ENCODE measurements around the gene SPATA7.

DNA sequence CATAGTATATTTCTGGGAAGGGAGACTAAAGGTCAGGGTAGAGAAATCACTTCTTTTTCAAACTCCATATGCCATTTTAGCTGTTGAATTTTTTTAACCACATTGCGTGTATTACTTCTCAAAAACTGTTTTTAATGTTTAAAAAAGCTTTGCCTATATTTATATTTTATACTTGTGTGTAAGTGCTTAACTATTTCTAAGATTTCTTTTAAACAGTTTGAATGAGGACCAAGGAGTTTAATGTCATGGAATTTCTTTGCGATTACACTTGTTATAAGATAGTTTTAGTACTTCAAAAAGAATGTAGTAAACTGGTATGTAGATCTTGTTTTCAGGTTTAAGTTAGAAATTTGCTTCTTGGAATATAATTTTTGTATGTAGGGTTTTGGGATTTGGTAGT is 7.2 kb downstream of the SPATA7 start:
- TF ChIP-seq, protein P1, sequence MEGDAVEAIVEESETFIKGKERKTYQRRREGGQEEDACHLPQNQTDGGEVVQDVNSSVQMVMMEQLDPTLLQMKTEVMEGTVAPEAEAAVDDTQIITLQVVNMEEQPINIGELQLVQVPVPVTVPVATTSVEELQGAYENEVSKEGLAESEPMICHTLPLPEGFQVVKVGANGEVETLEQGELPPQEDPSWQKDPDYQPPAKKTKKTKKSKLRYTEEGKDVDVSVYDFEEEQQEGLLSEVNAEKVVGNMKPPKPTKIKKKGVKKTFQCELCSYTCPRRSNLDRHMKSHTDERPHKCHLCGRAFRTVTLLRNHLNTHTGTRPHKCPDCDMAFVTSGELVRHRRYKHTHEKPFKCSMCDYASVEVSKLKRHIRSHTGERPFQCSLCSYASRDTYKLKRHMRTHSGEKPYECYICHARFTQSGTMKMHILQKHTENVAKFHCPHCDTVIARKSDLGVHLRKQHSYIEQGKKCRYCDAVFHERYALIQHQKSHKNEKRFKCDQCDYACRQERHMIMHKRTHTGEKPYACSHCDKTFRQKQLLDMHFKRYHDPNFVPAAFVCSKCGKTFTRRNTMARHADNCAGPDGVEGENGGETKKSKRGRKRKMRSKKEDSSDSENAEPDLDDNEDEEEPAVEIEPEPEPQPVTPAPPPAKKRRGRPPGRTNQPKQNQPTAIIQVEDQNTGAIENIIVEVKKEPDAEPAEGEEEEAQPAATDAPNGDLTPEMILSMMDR (conservative IDR thresholded peaks at IDR 0.05; ENCODE audit: low read depth, low read length): no peak
- TF ChIP-seq RCOR1 (IDR thresholded peaks at IDR 0.05; ENCODE audit: insufficient replicate concordance, low read length) (no peak), MXI1 (IDR thresholded peaks at IDR 0.05; ENCODE audit: borderline replicate concordance, low read depth, low read length) (no peak), POLR2A (IDR thresholded peaks at IDR 0.05; ENCODE audit: low read depth, low read length) (no peak), FOS (IDR thresholded peaks at IDR 0.05; ENCODE audit: low read depth, low read length) (no peak), MAZ (IDR thresholded peaks at IDR 0.05; ENCODE audit: borderline replicate concordance, low read depth, low read length) (no peak), CEBPB (IDR thresholded peaks at IDR 0.05; ENCODE audit: low read depth, low read length) (no peak)
- TF ChIP-seq, protein P2, sequence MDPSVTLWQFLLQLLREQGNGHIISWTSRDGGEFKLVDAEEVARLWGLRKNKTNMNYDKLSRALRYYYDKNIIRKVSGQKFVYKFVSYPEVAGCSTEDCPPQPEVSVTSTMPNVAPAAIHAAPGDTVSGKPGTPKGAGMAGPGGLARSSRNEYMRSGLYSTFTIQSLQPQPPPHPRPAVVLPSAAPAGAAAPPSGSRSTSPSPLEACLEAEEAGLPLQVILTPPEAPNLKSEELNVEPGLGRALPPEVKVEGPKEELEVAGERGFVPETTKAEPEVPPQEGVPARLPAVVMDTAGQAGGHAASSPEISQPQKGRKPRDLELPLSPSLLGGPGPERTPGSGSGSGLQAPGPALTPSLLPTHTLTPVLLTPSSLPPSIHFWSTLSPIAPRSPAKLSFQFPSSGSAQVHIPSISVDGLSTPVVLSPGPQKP (IDR thresholded peaks at IDR 0.05; ENCODE audit: borderline replicate concordance, low read depth, low read length): no peak
- TF ChIP-seq, protein P3, sequence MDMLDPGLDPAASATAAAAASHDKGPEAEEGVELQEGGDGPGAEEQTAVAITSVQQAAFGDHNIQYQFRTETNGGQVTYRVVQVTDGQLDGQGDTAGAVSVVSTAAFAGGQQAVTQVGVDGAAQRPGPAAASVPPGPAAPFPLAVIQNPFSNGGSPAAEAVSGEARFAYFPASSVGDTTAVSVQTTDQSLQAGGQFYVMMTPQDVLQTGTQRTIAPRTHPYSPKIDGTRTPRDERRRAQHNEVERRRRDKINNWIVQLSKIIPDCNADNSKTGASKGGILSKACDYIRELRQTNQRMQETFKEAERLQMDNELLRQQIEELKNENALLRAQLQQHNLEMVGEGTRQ (IDR thresholded peaks at IDR 0.05; ENCODE audit: low read depth, low read length): no peak
